CD4-positive, alpha-beta memory T cell (primary cell): ENCODE measurements around the gene KNCN. TPM values are rescaled to one million over a fixed set of nuclear protein-coding genes. Genes with fewer than 3 reads are reported as not detected.
A peak's percentile ranks its signal among the peaks of the same experiment; 100 is the strongest.

Experiments
- CTCF ChIA-PET: fragments of 350-600 bp; sonication (Branson Sonifier 250); formaldehyde crosslinking; loops from one replicate; lab custom pipeline; 2021; ENCODE audit warnings: inconsistent platforms; ENCODE audit not compliant: partially characterized antibody; lab: Charles Lee
- POLR2A ChIA-PET: fragments of 350-600 bp; sonication (Branson Sonifier 250); formaldehyde crosslinking; loops from one replicate; lab custom pipeline; 2021; ENCODE audit not compliant: partially characterized antibody; lab: Charles Lee
- DNase-seq, 5 donors: peaks; one replicate each; pipeline versions ENCODE4 v3.0.0 to v3.0.0-alpha.2; 2020 to 2022; ENCODE audit warnings: mixed read lengths in 1 of 5
- H3K27ac ChIP-seq: one replicate; pipeline ENCODE4 v1.7.0; 2013; ENCODE audit warnings: low read depth, low read length
- H3K27me3 ChIP-seq: 2 replicates; pipeline ENCODE4 v1.7.0; 2013; ENCODE audit warnings: mild to moderate bottlenecking, low read length, moderate library complexity; ENCODE audit not compliant: insufficient read depth
- H3K36me3 ChIP-seq: 2 replicates; pipeline ENCODE4 v1.7.0; 2013; ENCODE audit warnings: mild to moderate bottlenecking, low read length, moderate library complexity; ENCODE audit not compliant: insufficient read depth
- H3K4me1 ChIP-seq: 2 replicates; pipeline ENCODE4 v1.7.0; 2013; ENCODE audit warnings: mild to moderate bottlenecking, low read length, moderate library complexity; ENCODE audit not compliant: insufficient read depth
- H3K4me3 ChIP-seq, 2 donors: one replicate each; pipeline ENCODE4 v1.7.0; 2013; ENCODE audit warnings: low read length in 2 of 2, mild to moderate bottlenecking in 1 of 2
- H3K9me3 ChIP-seq, 2 donors: one replicate each; pipeline ENCODE4 v1.7.0; 2013; ENCODE audit warnings: low read length in 2 of 2, control low read depth in 1 of 2; ENCODE audit not compliant: control insufficient read depth in 1 of 2
- H3K27ac Mint-ChIP-seq, 7 donors: one replicate each; pipeline ENCODE4 v1.8.0; 2020 to 2021; ENCODE audit warnings: mixed read lengths in 7 of 7, mild to moderate bottlenecking in 6 of 7, inconsistent platforms in 3 of 7, moderate library complexity in 3 of 7
- H3K27me3 Mint-ChIP-seq, 2 donors: one replicate each; pipeline ENCODE4 v1.8.0; 2020 to 2021; ENCODE audit warnings: mixed read lengths in 2 of 2
- H3K36me3 Mint-ChIP-seq, 2 donors: one replicate each; pipeline ENCODE4 v1.8.0; 2020 to 2021; ENCODE audit warnings: mixed read lengths in 2 of 2, inconsistent platforms in 1 of 2, mild to moderate bottlenecking in 1 of 2
- H3K4me1 Mint-ChIP-seq, 4 donors: one replicate each; pipeline ENCODE4 v1.8.0; 2020 to 2021; ENCODE audit warnings: mixed read lengths in 4 of 4, mild to moderate bottlenecking in 1 of 4
- H3K4me3 Mint-ChIP-seq, 8 donors: one replicate each; pipeline ENCODE4 v1.8.0; 2020 to 2021; ENCODE audit warnings: mixed read lengths in 8 of 8, mild to moderate bottlenecking in 7 of 8, moderate library complexity in 6 of 8, inconsistent platforms in 3 of 8
- H3K9me3 Mint-ChIP-seq, 8 donors: one replicate each; pipeline ENCODE4 v1.8.0; 2020 to 2021; ENCODE audit warnings: mixed read lengths in 8 of 8, mild to moderate bottlenecking in 5 of 8, inconsistent platforms in 3 of 8, moderate library complexity in 1 of 8
- intact Hi-C: fragments of 100-400 bp; cut with micrococcal nuclease; formaldehyde crosslinking; loops from one replicate; pipeline ENCODE4 v1.15.1; 2023
- polyA plus RNA-seq, 2 donors: library from polyadenylated mRNA; unstranded; fragments of 300-500 nt; fragmentation: Illumina TruSeq; gene quantifications; one replicate each; pipeline ENCODE4 v1.2.3, GENCODE V29; 2021
- total RNA-seq, 2 experiments: library from RNA; stranded (reverse); gene quantifications; one replicate each; pipeline ENCODE4 v1.2.3, GENCODE V29; 2021

KNCN gene
- total and polyA plus RNA-seq, 4 experiments from 2014 or later, result not detected

GRCh38 chr1:46512135-46512791 is 39.2 kb downstream of the KNCN start:
- no peak overlapping the region for H3K27ac Mint-ChIP-seq
- Histone ChIP-seq H3K27me3 (no peaks in the 10 kb centered on the region), H3K4me3 (no peak overlapping the region), H3K36me3 (no peaks in the 10 kb centered on the region), H3K4me1 (no peaks in the 10 kb centered on the region), H3K9me3 (no peaks in the 10 kb centered on the region), H3K27ac (no peak overlapping the region)
- DNase-seq, result no peak
- H3K4me1 Mint-ChIP-seq, result peaks cover 0 to 4% (median under 1%) of the 10 kb centered on the region in 4 donors
- intact Hi-C loops, result no loop called here
- no peaks in the 10 kb centered on the region for H3K9me3 Mint-ChIP-seq
- CTCF ChIA-PET, result interaction anchor here (1.6 to 2.1 kb wide), 2 partner anchors 17 to 34 kb away, joined by 6 to 11 read pairs; no protein-coding TSS in a partner anchor
- peaks cover 18 to 51% of the 10 kb centered on the region in 2 donors for H3K27me3 Mint-ChIP-seq
- POLR2A ChIA-PET, result no interaction called here
- no peak overlapping the region for H3K4me3 Mint-ChIP-seq
- no peaks in the 10 kb centered on the region for H3K36me3 Mint-ChIP-seq

GRCh38 chr1:46510998-46511365 is 40.5 kb downstream of the KNCN start:
- no peak overlapping the region for H3K27ac ChIP-seq
- no peaks in the 10 kb centered on the region for H3K27me3 ChIP-seq
- H3K4me1 ChIP-seq, result no peaks in the 10 kb centered on the region
- Mint-ChIP-seq H3K27ac (no peak overlapping the region), H3K4me3 (no peak overlapping the region), H3K9me3 (peaks cover 0 to 2% (median 0%) of the 10 kb centered on the region in 8 donors), H3K27me3 (peaks cover 15 to 45% of the 10 kb centered on the region in 2 donors), H3K4me1 (no peaks in the 10 kb centered on the region), H3K36me3 (no peaks in the 10 kb centered on the region)
- H3K9me3 ChIP-seq, result no peaks in the 10 kb centered on the region
- intact Hi-C loops, result no loop called here
- POLR2A ChIA-PET, result no interaction called here
- CTCF ChIA-PET, result interaction anchor here (0.8 kb wide), 1 partner anchor 15 kb away, joined by 4 read pairs; no protein-coding TSS in a partner anchor
- H3K4me3 ChIP-seq, result no peak overlapping the region
- no peaks in the 10 kb centered on the region for H3K36me3 ChIP-seq
- DNase-seq, result no peak

GRCh38 chr1:46510341-46510997 is 41.0 kb downstream of the KNCN start:
- Mint-ChIP-seq H3K4me1 (no peaks in the 10 kb centered on the region), H3K27ac (no peak overlapping the region), H3K9me3 (peaks cover 0 to 2% (median 0%) of the 10 kb centered on the region in 8 donors), H3K27me3 (peaks cover 11 to 44% of the 10 kb centered on the region in 2 donors), H3K4me3 (no peak overlapping the region), H3K36me3 (no peaks in the 10 kb centered on the region)
- Histone ChIP-seq H3K27ac (no peak overlapping the region), H3K36me3 (no peaks in the 10 kb centered on the region), H3K4me1 (no peaks in the 10 kb centered on the region), H3K4me3 (no peak overlapping the region), H3K27me3 (no peaks in the 10 kb centered on the region), H3K9me3 (no peaks in the 10 kb centered on the region)
- intact Hi-C loops, result no loop called here
- ChIA-PET CTCF (interaction anchor here (0.8 kb wide), 1 partner anchor 15 kb away, joined by 4 read pairs; no protein-coding TSS in a partner anchor), POLR2A (no interaction called here)
- DNase-seq, result no peak

- DNase-seq, result no peak
- Mint-ChIP-seq H3K4me1 (no peaks in the 10 kb centered on the region), H3K9me3 (peaks cover 0 to 2% (median 0%) of the 10 kb centered on the region in 8 donors), H3K27me3 (peaks cover 13 to 38% of the 10 kb centered on the region in 2 donors), H3K4me3 (no peak overlapping the region), H3K36me3 (no peaks in the 10 kb centered on the region), H3K27ac (no peak overlapping the region)
- Histone ChIP-seq H3K27me3 (no peaks in the 10 kb centered on the region), H3K4me1 (no peaks in the 10 kb centered on the region), H3K36me3 (no peaks in the 10 kb centered on the region), H3K4me3 (no peak overlapping the region), H3K9me3 (no peaks in the 10 kb centered on the region), H3K27ac (no peak overlapping the region)
- intact Hi-C loops, result no loop called here
- ChIA-PET CTCF (interaction anchor here (0.9 kb wide), 1 partner anchor 27 kb away, joined by 3 read pairs; no protein-coding TSS in a partner anchor), POLR2A (no interaction called here)
Measured at GRCh38 chr1:46508757-46509156, 42.7 kb downstream of the KNCN start.

DNA sequence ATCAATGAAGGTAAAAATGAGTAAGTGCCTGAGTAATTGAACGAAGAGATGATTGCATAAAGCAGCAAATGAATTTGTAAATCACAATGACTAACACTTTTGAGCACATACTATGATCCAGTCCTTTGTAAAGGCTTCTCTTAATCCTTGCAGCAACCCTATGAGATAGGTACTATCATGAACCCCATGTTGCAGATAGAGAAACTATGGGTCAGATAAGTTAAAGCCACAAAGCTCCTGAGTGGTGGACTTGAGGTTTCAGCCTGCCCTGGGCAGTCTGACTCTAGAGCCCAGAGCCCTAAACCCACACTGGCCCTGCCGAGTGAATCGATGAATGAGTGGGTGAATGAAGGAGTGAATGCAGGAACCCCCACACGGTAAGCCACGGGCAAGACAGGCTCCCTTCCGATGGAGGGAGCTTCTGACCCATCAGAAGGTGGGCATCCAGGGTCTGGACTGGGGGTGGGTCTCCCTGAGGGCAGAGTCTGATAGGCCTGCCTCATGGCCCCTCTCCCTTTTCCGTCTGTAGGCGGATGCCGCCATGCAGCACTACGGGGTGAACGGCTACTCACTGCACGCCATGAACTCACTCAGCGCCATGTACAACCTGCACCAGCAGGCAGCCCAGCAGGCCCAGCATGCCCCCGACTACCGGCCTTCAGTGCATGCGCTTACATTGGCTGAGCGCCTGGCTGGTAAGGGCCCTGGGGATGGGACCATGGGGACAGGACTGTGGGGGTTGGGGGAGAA is 44.8 kb downstream of the KNCN start:
- H3K27me3 ChIP-seq, result no peaks in the 10 kb centered on the region
- CTCF ChIA-PET, result no interaction called here
- H3K27me3 Mint-ChIP-seq, result peaks cover 12 to 37% of the 10 kb centered on the region in 2 donors
- H3K9me3 Mint-ChIP-seq, result peaks cover 0 to 2% (median 0%) of the 10 kb centered on the region in 8 donors
- no peak overlapping the region for H3K4me3 ChIP-seq
- no peaks in the 10 kb centered on the region for H3K36me3 Mint-ChIP-seq
- H3K27ac ChIP-seq, result no peak overlapping the region
- no peak overlapping the region for H3K27ac Mint-ChIP-seq
- intact Hi-C loops, result no loop called here
- no peak for DNase-seq
- no peaks in the 10 kb centered on the region for H3K4me1 Mint-ChIP-seq
- H3K4me3 Mint-ChIP-seq, result no peak overlapping the region
- H3K36me3 ChIP-seq, result no peaks in the 10 kb centered on the region
- H3K9me3 ChIP-seq, result no peaks in the 10 kb centered on the region
- no peaks in the 10 kb centered on the region for H3K4me1 ChIP-seq
- POLR2A ChIA-PET, result no interaction called here

DNA sequence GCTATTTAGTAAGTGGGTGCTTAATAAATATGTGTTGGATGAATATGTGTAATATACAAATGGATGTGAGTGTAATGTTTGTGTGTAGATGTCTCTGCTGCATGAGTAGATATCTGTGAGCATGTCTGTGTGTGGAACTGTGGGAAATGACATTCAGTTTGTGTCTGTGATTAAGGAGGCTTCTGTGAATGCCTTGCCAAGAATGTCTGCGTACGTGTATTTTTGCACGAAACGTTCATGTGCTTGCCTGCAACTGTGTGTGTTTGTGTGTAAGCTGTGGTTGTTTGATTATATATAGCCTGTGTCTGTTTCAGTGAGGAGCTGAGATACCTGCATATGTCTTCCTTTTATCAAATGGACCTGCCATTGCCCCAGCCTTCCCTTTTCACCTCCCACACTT is 48.0 kb downstream of the KNCN start:
- Histone ChIP-seq H3K9me3 (no peaks in the 10 kb centered on the region), H3K36me3 (no peaks in the 10 kb centered on the region), H3K4me3 (no peak overlapping the region), H3K4me1 (no peaks in the 10 kb centered on the region), H3K27ac (no peak overlapping the region), H3K27me3 (no peaks in the 10 kb centered on the region)
- no peak for DNase-seq
- Mint-ChIP-seq H3K4me3 (no peak overlapping the region), H3K4me1 (no peaks in the 10 kb centered on the region), H3K27ac (peak overlapping the region in 1 of 7 donors; percentile 32), H3K36me3 (no peaks in the 10 kb centered on the region), H3K9me3 (peaks cover 0 to 2% (median 0%) of the 10 kb centered on the region in 8 donors), H3K27me3 (peaks cover 13 to 34% of the 10 kb centered on the region in 2 donors)
- POLR2A ChIA-PET, result no interaction called here
- CTCF ChIA-PET, result interaction anchor here (1.7 kb wide), 1 partner anchor 27 kb away, joined by 4 read pairs; no protein-coding TSS in a partner anchor
- intact Hi-C loops, result no loop called here

DNA sequence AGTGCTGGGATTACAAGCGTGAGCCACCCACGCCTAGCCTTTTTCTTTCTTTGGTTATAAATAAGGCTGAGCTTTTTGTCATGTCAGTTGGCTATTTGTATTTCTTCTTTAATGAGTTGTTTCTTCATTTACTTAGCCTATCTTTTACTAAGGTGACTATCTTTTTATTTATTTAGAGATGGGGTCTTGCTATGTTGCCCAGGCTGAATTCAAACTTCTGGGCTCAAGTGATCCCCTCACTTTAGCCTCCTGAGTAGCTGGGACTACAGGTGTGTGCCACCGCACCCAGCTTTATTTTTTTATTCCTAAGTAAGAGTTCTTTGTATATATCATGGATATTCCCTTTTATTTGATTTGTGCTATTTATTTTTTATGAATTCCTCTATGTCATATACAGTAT is 49.9 kb downstream of the KNCN start:
- Histone ChIP-seq H3K4me1 (no peaks in the 10 kb centered on the region), H3K36me3 (no peaks in the 10 kb centered on the region), H3K4me3 (no peak overlapping the region), H3K27ac (no peak overlapping the region), H3K9me3 (no peaks in the 10 kb centered on the region), H3K27me3 (no peaks in the 10 kb centered on the region)
- peaks cover 0 to 2% (median 0%) of the 10 kb centered on the region in 8 donors for H3K9me3 Mint-ChIP-seq
- peaks cover 16 to 30% of the 10 kb centered on the region in 2 donors for H3K27me3 Mint-ChIP-seq
- H3K4me3 Mint-ChIP-seq, result no peak overlapping the region
- no peak overlapping the region for H3K27ac Mint-ChIP-seq
- intact Hi-C loops, result no loop called here
- no peaks in the 10 kb centered on the region for H3K4me1 Mint-ChIP-seq
- CTCF ChIA-PET, result interaction anchor here (0.8 to 1.7 kb wide), 3 partner anchors 25 to 60 kb away, joined by 3 to 4 read pairs (median 4); no protein-coding TSS in a partner anchor
- no peak for DNase-seq
- POLR2A ChIA-PET, result no interaction called here
- H3K36me3 Mint-ChIP-seq, result no peaks in the 10 kb centered on the region
